Astrocyte (in vitro differentiated cells and primary cell): ENCODE data around the gene PHKG2.

Experiments
- EZH2 ChIP-seq: IDR thresholded peaks from 2 replicates; pipeline ENCODE4 v1.6.1; 2012; ENCODE audit warnings: mild to moderate bottlenecking, low read length, inconsistent platforms; ENCODE audit not compliant: insufficient read depth
- TF ChIP-seq, protein P1 (sequence below): IDR thresholded peaks from 2 replicates; pipeline ENCODE4 v1.5.1; 2011; ENCODE audit warnings: low read depth, mild to moderate bottlenecking, inconsistent platforms, low read length, moderate library complexity; ENCODE audit not compliant: insufficient read depth

DNA sequence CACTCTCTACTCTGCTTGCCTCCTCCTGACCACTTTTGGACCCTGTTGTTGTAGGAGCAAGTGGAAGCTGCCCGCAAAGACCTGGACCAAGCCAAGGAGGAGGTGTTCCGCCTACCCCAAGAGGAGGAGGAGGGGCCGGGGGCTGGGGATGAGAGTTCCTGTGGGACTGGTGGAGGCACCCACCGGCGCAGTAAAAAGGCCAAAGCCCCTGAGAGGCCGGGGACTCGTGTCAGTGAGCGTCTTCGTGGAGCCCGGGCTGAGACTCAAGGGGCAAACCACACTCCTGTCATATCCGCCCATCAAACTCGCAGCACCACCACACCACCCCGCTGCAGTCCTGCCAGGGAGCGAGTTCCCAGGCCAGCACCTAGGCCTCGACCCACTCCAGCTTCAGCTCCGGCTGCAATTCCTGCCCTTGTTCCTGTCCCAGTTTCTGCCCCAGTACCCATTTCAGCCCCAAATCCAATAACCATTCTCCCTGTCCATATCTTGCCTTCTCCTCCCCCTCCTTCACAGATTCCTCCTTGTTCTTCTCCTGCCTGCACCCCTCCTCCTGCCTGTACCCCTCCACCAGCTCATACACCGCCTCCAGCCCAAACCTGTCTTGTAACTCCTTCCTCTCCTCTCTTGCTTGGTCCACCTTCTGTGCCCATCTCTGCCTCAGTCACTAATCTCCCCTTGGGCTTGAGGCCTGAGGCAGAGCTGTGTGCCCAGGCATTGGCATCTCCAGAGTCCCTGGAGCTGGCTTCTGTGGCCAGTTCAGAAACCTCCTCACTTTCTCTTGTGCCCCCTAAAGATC, 11.0 kb upstream of the PHKG2 start:
- no peak for TF ChIP-seq EZH2
- TF ChIP-seq, protein P1, sequence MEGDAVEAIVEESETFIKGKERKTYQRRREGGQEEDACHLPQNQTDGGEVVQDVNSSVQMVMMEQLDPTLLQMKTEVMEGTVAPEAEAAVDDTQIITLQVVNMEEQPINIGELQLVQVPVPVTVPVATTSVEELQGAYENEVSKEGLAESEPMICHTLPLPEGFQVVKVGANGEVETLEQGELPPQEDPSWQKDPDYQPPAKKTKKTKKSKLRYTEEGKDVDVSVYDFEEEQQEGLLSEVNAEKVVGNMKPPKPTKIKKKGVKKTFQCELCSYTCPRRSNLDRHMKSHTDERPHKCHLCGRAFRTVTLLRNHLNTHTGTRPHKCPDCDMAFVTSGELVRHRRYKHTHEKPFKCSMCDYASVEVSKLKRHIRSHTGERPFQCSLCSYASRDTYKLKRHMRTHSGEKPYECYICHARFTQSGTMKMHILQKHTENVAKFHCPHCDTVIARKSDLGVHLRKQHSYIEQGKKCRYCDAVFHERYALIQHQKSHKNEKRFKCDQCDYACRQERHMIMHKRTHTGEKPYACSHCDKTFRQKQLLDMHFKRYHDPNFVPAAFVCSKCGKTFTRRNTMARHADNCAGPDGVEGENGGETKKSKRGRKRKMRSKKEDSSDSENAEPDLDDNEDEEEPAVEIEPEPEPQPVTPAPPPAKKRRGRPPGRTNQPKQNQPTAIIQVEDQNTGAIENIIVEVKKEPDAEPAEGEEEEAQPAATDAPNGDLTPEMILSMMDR, result no peak
